ENCODE measurements around the gene FADS2.

Gene FADS2

GRCh38 chr11:61816736-61817455, 11.2 kb upstream of the FADS2 start, which contains the start of gene FADS1:
Gene FADS1 (minus strand): TSS chr11:61817003. CDS start chr11:61816929, 74 bp downstream.
- H3K27ac ChIP-seq (ENCODE audit: low read length): peak within 1 kb of the TSS; percentile 83
- peaks cover 42% of the 10 kb centered on the region for H3K79me2 ChIP-seq (ENCODE audit: low read length)
- H3K9ac ChIP-seq (ENCODE audit: low read length): peak within 1 kb of the TSS; percentile 89
- H3K36me3 ChIP-seq (replicated peaks; ENCODE audit: low read depth, low read length): peaks cover 26% of the 10 kb centered on the region
- peaks cover 17% of the 10 kb centered on the region for H3K4me1 ChIP-seq (ENCODE audit: low read length)
- TF ChIP-seq CTCF (IDR thresholded peaks at IDR 0.05; ENCODE audit: low read depth, low read length) (peak; percentile 72), EZH2phosphoT487 (IDR thresholded peaks at IDR 0.05; ENCODE audit: low read depth) (no peak)
- H3K9me3 ChIP-seq (ENCODE audit: insufficient read depth, low read length): no peaks in the 10 kb centered on the region
- H2AFZ ChIP-seq (ENCODE audit: low read depth, low read length): 0 out of 2 replicates have a peak within 1 kb of the TSS, but pooled peaks have one; percentile 9
- no peaks in the 10 kb centered on the region for H3K27me3 ChIP-seq (ENCODE audit: low read depth, low read length)
- no peaks in the 10 kb centered on the region for H4K20me1 ChIP-seq (ENCODE audit: insufficient read depth, low read length)
- peak within 1 kb of the TSS; percentile 81 for H3K4me2 ChIP-seq (ENCODE audit: low read length)
- peak within 1 kb of the TSS; percentile 91 for H3K4me3 ChIP-seq (ENCODE audit: low read length)

- Histone ChIP-seq H3K4me1 (ENCODE audit: low read length) (peaks cover 17% of the 10 kb centered on the region), H4K20me1 (ENCODE audit: insufficient read depth, low read length) (no peaks in the 10 kb centered on the region), H3K4me3 (ENCODE audit: low read length) (peak overlapping the region; percentile 91), H3K9ac (ENCODE audit: low read length) (peak overlapping the region; percentile 89), H3K27ac (ENCODE audit: low read length) (peak overlapping the region; percentile 28), H3K9me3 (ENCODE audit: insufficient read depth, low read length) (no peaks in the 10 kb centered on the region), H3K4me2 (ENCODE audit: low read length) (peak overlapping the region; percentile 81), H3K27me3 (ENCODE audit: low read depth, low read length) (no peaks in the 10 kb centered on the region), H3K79me2 (ENCODE audit: low read length) (peaks cover 38% of the 10 kb centered on the region), H3K36me3 (replicated peaks; ENCODE audit: low read depth, low read length) (peaks cover 18% of the 10 kb centered on the region), H2AFZ (ENCODE audit: low read depth, low read length) (0 out of 2 replicates have a peak overlapping the region, but pooled peaks have one; percentile 9)
- TF ChIP-seq EZH2phosphoT487 (IDR thresholded peaks at IDR 0.05; ENCODE audit: low read depth) (no peak), CTCF (IDR thresholded peaks at IDR 0.05; ENCODE audit: low read depth, low read length) (no peak)
Observed at GRCh38 chr11:61817471-61818202, 10.5 kb upstream of the FADS2 start.

- H3K27ac ChIP-seq (ENCODE audit: low read length): no peak overlapping the region
Observed at GRCh38 chr11:61820174-61820573, 7.9 kb upstream of the FADS2 start.

More at GRCh38 chr11:61820174-61820573, 7.9 kb upstream of the FADS2 start:
- no peak overlapping the region for H3K9ac ChIP-seq (ENCODE audit: low read length)
- H2AFZ ChIP-seq (ENCODE audit: low read depth, low read length): no peak overlapping the region
- peaks cover 9% of the 10 kb centered on the region for H3K4me1 ChIP-seq (ENCODE audit: low read length)
- H3K9me3 ChIP-seq (ENCODE audit: insufficient read depth, low read length): no peaks in the 10 kb centered on the region
- TF ChIP-seq EZH2phosphoT487 (IDR thresholded peaks at IDR 0.05; ENCODE audit: low read depth) (no peak), CTCF (IDR thresholded peaks at IDR 0.05; ENCODE audit: low read depth, low read length) (no peak)
- no peak overlapping the region for H3K4me3 ChIP-seq (ENCODE audit: low read length)
- H3K79me2 ChIP-seq (ENCODE audit: low read length): peaks cover 18% of the 10 kb centered on the region
- no peaks in the 10 kb centered on the region for H4K20me1 ChIP-seq (ENCODE audit: insufficient read depth, low read length)
- no peak overlapping the region for H3K4me2 ChIP-seq (ENCODE audit: low read length)
- no peaks in the 10 kb centered on the region for H3K27me3 ChIP-seq (ENCODE audit: low read depth, low read length)
- peaks cover 4% of the 10 kb centered on the region for H3K36me3 ChIP-seq (replicated peaks; ENCODE audit: low read depth, low read length)

Data from OCI-LY3 (cell line).